VCaP (cell line): Measurements from ENCODE around the gene TBPL1.

Experiments
- H3K27ac ChIP-seq: fragments of 450-650 bp; 2 replicates; pipeline ENCODE4 v1.5.1; 2017
- TF ChIP-seq, protein P1 (sequence below): fragments of 450-650 bp; conservative IDR thresholded peaks from 2 replicates; pipeline ENCODE4 v1.5.1; 2017; ENCODE audit warnings: mild to moderate bottlenecking, moderate library complexity

The TBPL1 gene

GRCh38 chr6:133955582-133956415 lies 2.8 kb downstream of the TBPL1 start:
- no peak overlapping the region for H3K27ac ChIP-seq
- TF ChIP-seq, protein P1, sequence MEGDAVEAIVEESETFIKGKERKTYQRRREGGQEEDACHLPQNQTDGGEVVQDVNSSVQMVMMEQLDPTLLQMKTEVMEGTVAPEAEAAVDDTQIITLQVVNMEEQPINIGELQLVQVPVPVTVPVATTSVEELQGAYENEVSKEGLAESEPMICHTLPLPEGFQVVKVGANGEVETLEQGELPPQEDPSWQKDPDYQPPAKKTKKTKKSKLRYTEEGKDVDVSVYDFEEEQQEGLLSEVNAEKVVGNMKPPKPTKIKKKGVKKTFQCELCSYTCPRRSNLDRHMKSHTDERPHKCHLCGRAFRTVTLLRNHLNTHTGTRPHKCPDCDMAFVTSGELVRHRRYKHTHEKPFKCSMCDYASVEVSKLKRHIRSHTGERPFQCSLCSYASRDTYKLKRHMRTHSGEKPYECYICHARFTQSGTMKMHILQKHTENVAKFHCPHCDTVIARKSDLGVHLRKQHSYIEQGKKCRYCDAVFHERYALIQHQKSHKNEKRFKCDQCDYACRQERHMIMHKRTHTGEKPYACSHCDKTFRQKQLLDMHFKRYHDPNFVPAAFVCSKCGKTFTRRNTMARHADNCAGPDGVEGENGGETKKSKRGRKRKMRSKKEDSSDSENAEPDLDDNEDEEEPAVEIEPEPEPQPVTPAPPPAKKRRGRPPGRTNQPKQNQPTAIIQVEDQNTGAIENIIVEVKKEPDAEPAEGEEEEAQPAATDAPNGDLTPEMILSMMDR = no peak

DNA sequence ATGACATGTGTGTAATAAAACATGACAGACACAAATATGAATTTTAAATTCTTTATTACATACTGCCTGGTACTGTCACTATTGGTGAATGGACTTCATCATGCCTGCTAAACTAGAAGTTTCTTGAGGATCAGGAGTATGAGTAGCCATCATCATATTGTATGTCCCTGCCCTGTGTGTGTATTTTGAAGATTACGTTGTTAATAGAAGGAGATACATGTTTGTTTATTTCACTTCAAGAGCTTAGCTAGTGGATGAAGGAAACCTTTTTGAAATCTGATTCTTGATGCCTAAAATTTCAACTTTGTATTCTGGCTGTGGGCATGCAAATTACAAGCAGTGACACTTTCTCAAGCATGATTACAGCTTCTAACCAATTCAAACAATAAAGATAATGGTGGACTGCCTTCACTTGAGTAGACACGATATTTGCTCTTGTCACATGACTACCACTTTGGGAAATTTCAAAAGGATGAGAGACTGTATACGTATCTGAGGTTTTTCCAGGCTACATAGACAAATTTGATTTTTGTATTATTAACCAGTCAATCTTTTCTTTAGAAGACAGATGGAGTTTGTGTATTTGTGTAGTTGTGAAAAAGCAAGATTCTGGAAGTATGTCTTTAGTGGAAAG lies 3.5 kb downstream of the TBPL1 start:
- H3K27ac ChIP-seq = no peak overlapping the region
- TF ChIP-seq, protein P1 = no peak

- H3K27ac ChIP-seq = no peak overlapping the region
- TF ChIP-seq, protein P1 = no peak
Observed at GRCh38 chr6:133957227-133957626, 4.2 kb downstream of the TBPL1 start.

GRCh38 chr6:133957780-133958242 lies 4.8 kb downstream of the TBPL1 start:
- TF ChIP-seq, protein P1 = no peak

DNA sequence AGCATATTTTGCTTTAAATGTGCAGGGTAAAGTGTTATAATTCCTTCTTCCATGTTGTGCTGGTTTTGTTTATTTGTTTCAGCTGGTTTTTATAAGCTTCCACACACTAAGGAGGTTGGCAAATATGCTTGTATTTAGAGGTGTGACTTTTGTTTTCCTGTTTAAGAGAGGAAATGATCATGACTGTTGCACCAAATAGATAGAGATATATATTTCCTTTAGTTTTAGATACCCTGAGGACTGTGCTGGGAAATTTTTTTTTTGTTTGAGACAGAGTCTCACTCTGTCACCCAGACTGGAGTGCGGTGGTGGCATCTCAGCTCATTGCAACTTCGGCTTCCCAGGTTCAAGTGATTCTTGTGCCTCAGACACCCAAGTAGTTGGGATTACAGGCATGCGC lies 5.8 kb downstream of the TBPL1 start:
- TF ChIP-seq, protein P1 = no peak
- H3K27ac ChIP-seq = no peak overlapping the region

More at GRCh38 chr6:133957780-133958242, 4.8 kb downstream of the TBPL1 start:
- no peak overlapping the region for H3K27ac ChIP-seq

DNA sequence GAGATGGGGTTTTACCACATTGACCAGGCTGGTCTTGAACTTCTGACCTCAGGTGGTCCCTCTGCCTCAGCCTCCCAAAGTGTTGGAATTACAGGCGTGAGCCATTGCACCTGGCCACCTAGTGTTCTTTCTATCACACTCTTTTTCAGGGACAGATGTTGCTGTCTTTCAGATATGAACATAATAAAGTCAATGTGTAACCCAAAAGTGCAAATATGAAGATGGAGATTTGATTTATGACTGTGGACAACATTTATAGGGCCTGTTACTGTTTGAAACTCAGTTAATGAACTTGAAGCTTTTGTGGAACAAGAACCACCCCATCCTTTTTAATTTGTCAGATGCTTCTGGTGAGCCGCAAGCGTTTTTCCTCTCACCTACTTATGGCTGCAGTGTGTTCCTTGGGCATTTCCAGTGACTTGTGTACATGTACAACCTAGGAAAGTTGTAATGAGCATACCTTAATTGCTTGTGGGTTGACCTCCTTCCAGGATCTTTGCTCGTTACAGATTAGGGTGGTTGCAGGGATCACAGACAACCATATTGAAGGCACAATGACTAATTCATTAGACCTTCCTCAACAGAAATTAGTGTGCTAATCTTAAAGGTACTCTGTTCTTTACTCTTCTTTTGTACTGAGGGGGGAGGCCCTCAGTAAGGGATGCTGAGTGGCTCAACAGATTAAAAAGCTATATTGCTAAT lies 6.8 kb downstream of the TBPL1 start:
- H3K27ac ChIP-seq = no peak overlapping the region
- TF ChIP-seq, protein P1 = no peak

- TF ChIP-seq, protein P1 = no peak
- no peak overlapping the region for H3K27ac ChIP-seq
Observed at GRCh38 chr6:133961831-133962230, 8.8 kb downstream of the TBPL1 start.
